GM23338 (cell line): Measurements from ENCODE around the gene MOK. TPM values are rescaled to one million over a fixed set of nuclear protein-coding genes. Genes with fewer than 3 reads are reported as not detected.

Source experiments
- ATAC-seq: fragments of 200-7000 bp; cut with Tn5 transposase; 3 replicates; pipeline ENCODE4 v1.9.1; 2020
- DNase-seq: peaks from one replicate; pipeline ENCODE4 v3.0.0-alpha.2; 2015; ENCODE audit warnings: low spot score
- H2AFZ ChIP-seq: fragments of 200-600 bp; sonication (generic); 2 replicates; pipeline ENCODE4 v1.8.0; 2016; ENCODE audit warnings: antibody characterized with exemption, mild to moderate bottlenecking, moderate library complexity
- H3F3A ChIP-seq: fragments of 200-600 bp; sonication (generic); replicated peaks from 2 replicates; pipeline ENCODE4 v1.8.0; 2017; ENCODE audit warnings: antibody characterized with exemption, mixed run types, low read depth
- H3K27ac ChIP-seq: fragments of 200-600 bp; sonication (generic); 2 replicates; pipeline ENCODE4 v1.6.1; 2016; ENCODE audit warnings: low read depth
- H3K27me3 ChIP-seq: fragments of 200-600 bp; sonication (generic); 2 replicates; pipeline ENCODE4 v1.8.0; 2016; ENCODE audit warnings: mild to moderate bottlenecking, mixed run types, moderate library complexity; ENCODE audit not compliant: insufficient read depth
- H3K36me3 ChIP-seq: fragments of 200-600 bp; sonication (generic); 2 replicates; pipeline ENCODE4 v1.8.0; 2016; ENCODE audit warnings: mild to moderate bottlenecking; ENCODE audit not compliant: insufficient read depth
- H3K4me1 ChIP-seq: fragments of 200-600 bp; sonication (generic); 2 replicates; pipeline ENCODE4 v1.8.0; 2016; ENCODE audit warnings: mild to moderate bottlenecking, moderate library complexity; ENCODE audit not compliant: insufficient read depth
- H3K4me2 ChIP-seq: fragments of 200-600 bp; sonication (generic); 2 replicates; pipeline ENCODE4 v1.7.1; 2017; ENCODE audit warnings: mixed run types
- H3K4me3 ChIP-seq: fragments of 200-600 bp; sonication (generic); 2 replicates; pipeline ENCODE4 v1.6.1; 2016; ENCODE audit warnings: mixed run types
- H3K79me2 ChIP-seq: fragments of 200-600 bp; sonication (generic); replicated peaks from 2 replicates; pipeline ENCODE4 v1.8.0; 2017; ENCODE audit warnings: mild to moderate bottlenecking; ENCODE audit not compliant: insufficient read depth
- H3K9me2 ChIP-seq: fragments of 200-600 bp; sonication (generic); 2 replicates; pipeline ENCODE4 v1.8.0; 2017; ENCODE audit not compliant: insufficient read depth
- H4K20me1 ChIP-seq: fragments of 200-600 bp; sonication (generic); replicated peaks from 2 replicates; pipeline ENCODE4 v1.8.0; 2017; ENCODE audit warnings: mild to moderate bottlenecking; ENCODE audit not compliant: insufficient read depth
- H3K27ac Mint-ChIP-seq: 2 replicates; pipeline ENCODE4 v1.8.0; 2020; ENCODE audit warnings: inconsistent platforms, mild to moderate bottlenecking, moderate library complexity, mixed read lengths
- H3K27me3 Mint-ChIP-seq: 3 replicates; pipeline ENCODE4 v1.8.0; 2022; ENCODE audit warnings: low read depth, mild to moderate bottlenecking, moderate library complexity, mixed read lengths, inconsistent platforms; ENCODE audit not compliant: insufficient read depth, poor library complexity
- H3K36me3 Mint-ChIP-seq: 3 replicates; pipeline ENCODE4 v1.8.0; 2021; ENCODE audit warnings: low read depth, mild to moderate bottlenecking, inconsistent platforms, moderate library complexity, mixed read lengths
- H3K4me1 Mint-ChIP-seq: 3 replicates; pipeline ENCODE4 v1.8.0; 2020; ENCODE audit warnings: mild to moderate bottlenecking, inconsistent platforms, mixed read lengths
- H3K4me3 Mint-ChIP-seq: 3 replicates; pipeline ENCODE4 v1.8.0; 2021; ENCODE audit warnings: moderate library complexity, mild to moderate bottlenecking, inconsistent platforms, mixed read lengths
- H3K9me3 Mint-ChIP-seq: 3 replicates; pipeline ENCODE4 v1.8.0; 2020; ENCODE audit warnings: moderate library complexity, mild to moderate bottlenecking, inconsistent platforms, mixed read lengths
- CREB1 ChIP-seq: fragments of 250-450 bp; sonication (Bioruptor Pico); IDR thresholded peaks from 2 replicates; pipeline ENCODE4 v1.5.0; 2020; ENCODE audit warnings: low read depth, mild to moderate bottlenecking, moderate library complexity
- EZH2 ChIP-seq: fragments of 200-600 bp; sonication (generic); IDR thresholded peaks from one replicate; pipeline ENCODE4 v1.8.0; 2017; ENCODE audit warnings: antibody characterized with exemption, mild to moderate bottlenecking, low read depth; ENCODE audit not compliant: unreplicated experiment
- JUNB ChIP-seq: IDR thresholded peaks from one replicate; pipeline ENCODE4 v1.6.1; 2016; ENCODE audit warnings: antibody characterized with exemption; ENCODE audit not compliant: unreplicated experiment
- NANOG ChIP-seq: IDR thresholded peaks from 2 replicates; pipeline ENCODE4 v1.6.1; 2016; ENCODE audit warnings: antibody characterized with exemption, borderline replicate concordance
- POLR2AphosphoS5 ChIP-seq: IDR thresholded peaks from 2 replicates; pipeline ENCODE4 v1.6.1; 2016; ENCODE audit warnings: antibody characterized with exemption, low read depth
- STAT1 ChIP-seq: IDR thresholded peaks from one replicate; pipeline ENCODE4 v1.6.1; 2016; ENCODE audit warnings: antibody characterized with exemption; ENCODE audit not compliant: unreplicated experiment
- ZNF114 ChIP-seq: fragments of 250-450 bp; sonication (Bioruptor Pico); IDR thresholded peaks from 2 replicates; pipeline ENCODE4 v1.5.0; 2020; ENCODE audit warnings: mild to moderate bottlenecking, moderate library complexity
- ZNF331 ChIP-seq: fragments of 250-450 bp; sonication (Bioruptor Pico); IDR thresholded peaks from 2 replicates; pipeline ENCODE4 v1.5.0; 2020; ENCODE audit warnings: low read depth, mild to moderate bottlenecking, moderate library complexity
- ZNF462 ChIP-seq: fragments of 250-450 bp; sonication (Bioruptor Pico); IDR thresholded peaks from 2 replicates; pipeline ENCODE4 v1.5.0; 2020; ENCODE audit warnings: mild to moderate bottlenecking, moderate library complexity
- polyA plus RNA-seq: library from polyadenylated mRNA; unstranded; fragments of >200 nt; fragmentation: Nextera tagmentation; extraction: Ambion mirVana; gene quantifications from 2 replicates; pipeline ENCODE4 v1.2.1, GENCODE V29; 2016
- total RNA-seq: library from RNA; depleted of rRNA; stranded (reverse); fragments of >200 nt; shearing (Covaris generic); gene quantifications from 2 replicates; pipeline ENCODE4 v1.2.3, GENCODE V29; 2014
- TF ChIP-seq, protein P1 (sequence below): IDR thresholded peaks from one replicate; pipeline ENCODE4 v1.6.1; 2018; ENCODE audit warnings: antibody characterized with exemption; ENCODE audit not compliant: unreplicated experiment

MOK gene
- total and polyA plus RNA-seq, 2 experiments from 2014 or later = 3.1 TPM

GRCh38 chr14:102225936-102226335 lies 79.0 kb downstream of the MOK start (continued):
- TF ChIP-seq, protein P1, sequence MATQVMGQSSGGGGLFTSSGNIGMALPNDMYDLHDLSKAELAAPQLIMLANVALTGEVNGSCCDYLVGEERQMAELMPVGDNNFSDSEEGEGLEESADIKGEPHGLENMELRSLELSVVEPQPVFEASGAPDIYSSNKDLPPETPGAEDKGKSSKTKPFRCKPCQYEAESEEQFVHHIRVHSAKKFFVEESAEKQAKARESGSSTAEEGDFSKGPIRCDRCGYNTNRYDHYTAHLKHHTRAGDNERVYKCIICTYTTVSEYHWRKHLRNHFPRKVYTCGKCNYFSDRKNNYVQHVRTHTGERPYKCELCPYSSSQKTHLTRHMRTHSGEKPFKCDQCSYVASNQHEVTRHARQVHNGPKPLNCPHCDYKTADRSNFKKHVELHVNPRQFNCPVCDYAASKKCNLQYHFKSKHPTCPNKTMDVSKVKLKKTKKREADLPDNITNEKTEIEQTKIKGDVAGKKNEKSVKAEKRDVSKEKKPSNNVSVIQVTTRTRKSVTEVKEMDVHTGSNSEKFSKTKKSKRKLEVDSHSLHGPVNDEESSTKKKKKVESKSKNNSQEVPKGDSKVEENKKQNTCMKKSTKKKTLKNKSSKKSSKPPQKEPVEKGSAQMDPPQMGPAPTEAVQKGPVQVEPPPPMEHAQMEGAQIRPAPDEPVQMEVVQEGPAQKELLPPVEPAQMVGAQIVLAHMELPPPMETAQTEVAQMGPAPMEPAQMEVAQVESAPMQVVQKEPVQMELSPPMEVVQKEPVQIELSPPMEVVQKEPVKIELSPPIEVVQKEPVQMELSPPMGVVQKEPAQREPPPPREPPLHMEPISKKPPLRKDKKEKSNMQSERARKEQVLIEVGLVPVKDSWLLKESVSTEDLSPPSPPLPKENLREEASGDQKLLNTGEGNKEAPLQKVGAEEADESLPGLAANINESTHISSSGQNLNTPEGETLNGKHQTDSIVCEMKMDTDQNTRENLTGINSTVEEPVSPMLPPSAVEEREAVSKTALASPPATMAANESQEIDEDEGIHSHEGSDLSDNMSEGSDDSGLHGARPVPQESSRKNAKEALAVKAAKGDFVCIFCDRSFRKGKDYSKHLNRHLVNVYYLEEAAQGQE = no peak
- TF ChIP-seq EZH2 (no peak), POLR2AphosphoS5 (no peak)

GRCh38 chr14:102225386-102225785 lies 79.6 kb downstream of the MOK start:
- Histone ChIP-seq H3K27ac (no peak overlapping the region), H3K4me3 (no peak overlapping the region), H3K9me2 (no peaks in the 10 kb centered on the region), H3K79me2 (no peaks in the 10 kb centered on the region), H3K36me3 (no peaks in the 10 kb centered on the region), H2AFZ (no peak overlapping the region), H3K4me2 (no peak overlapping the region), H4K20me1 (no peaks in the 10 kb centered on the region; the same call in 1 of the 2 replicates), H3K27me3 (no peaks in the 10 kb centered on the region), H3F3A (no peaks in the 10 kb centered on the region), H3K4me1 (peaks cover 12% of the 10 kb centered on the region; the same call in 1 of the 2 replicates)
- Mint-ChIP-seq H3K4me1 (peaks cover 17% of the 10 kb centered on the region), H3K27ac (no peak overlapping the region), H3K27me3 (peaks cover 7% of the 10 kb centered on the region), H3K9me3 (no peaks in the 10 kb centered on the region), H3K36me3 (no peaks in the 10 kb centered on the region; the same call in 1 of the 3 replicates), H3K4me3 (no peak overlapping the region)
- ATAC-seq (no peak), DNase-seq (no peak)
- no peak for TF ChIP-seq STAT1
- no peak for TF ChIP-seq ZNF462 (CRISPR knock-in tag)
- no peak for TF ChIP-seq POLR2AphosphoS5
- TF ChIP-seq JUNB = no peak
- no peak for TF ChIP-seq ZNF114 (CRISPR knock-in tag)
- TF ChIP-seq, protein P1 = no peak
- no peak for TF ChIP-seq CREB1 (CRISPR knock-in tag)
- no peak for TF ChIP-seq NANOG
- no peak for TF ChIP-seq ZNF331 (CRISPR knock-in tag)
